A673 (cell line): Measurements from ENCODE around the gene RASA4B.
"Not testable (repeated sequence)": the region's sequence is repeated elsewhere in the genome, so short reads cannot be mapped to it uniquely, and the experiment has no call there.

Experiments used
- CTCF ChIP-seq: fragments of 300-800, 200-600 bp; sonication (generic); conservative IDR thresholded peaks from 2 replicates; pipeline ENCODE4 v1.5.1; 2017; ENCODE audit warnings: low read depth, mild to moderate bottlenecking, antibody characterized with exemption, low read length, moderate library complexity, mixed read lengths
- EZH2 ChIP-seq: fragments of 200-600 bp; sonication (generic); IDR thresholded peaks from 2 replicates; pipeline ENCODE4 v1.6.1; 2017; ENCODE audit warnings: borderline replicate concordance, low read depth, mild to moderate bottlenecking, mixed read lengths, antibody characterized with exemption, low read length; ENCODE audit not compliant: poor library complexity, severe bottlenecking

GRCh38 chr7:102494473-102495149, 23.0 kb downstream of the RASA4B start:
- TF ChIP-seq CTCF, EZH2: not testable (repeated sequence)
